Gastrocnemius medialis (tissue), 4 donors: Measurements from ENCODE around the gene TMEM154. TPM values are rescaled to one million over a fixed set of nuclear protein-coding genes. Genes with fewer than 3 reads are reported as not detected.

ENCODE experiments used
- ATAC-seq, 2 donors: fragments of 150-250 bp; one replicate each; pipeline ENCODE4 v1.9.1; 2016
- DNase-seq, 2 donors: peaks; one replicate each; pipeline ENCODE4 v3.0.0-alpha.2; 2019
- H3K27ac ChIP-seq, 4 donors: fragments of 200-600 bp; sonication (generic); 1 replicate in 1 of 4; 2 replicates in 3 of 4; pipeline ENCODE4 v1.5.1; 2016 to 2018; ENCODE audit warnings: mild to moderate bottlenecking in 2 of 4, moderate library complexity in 1 of 4
- H3K27me3 ChIP-seq, 3 donors: fragments of 200-600 bp; sonication (generic) in 2 of 3; 1 replicate in 1 of 3; 2 replicates in 2 of 3; pipeline versions ENCODE4 v1.5.1 to v1.6.0; 2016 to 2019; ENCODE audit warnings: mild to moderate bottlenecking in 1 of 3, moderate library complexity in 1 of 3
- H3K36me3 ChIP-seq, 2 donors: fragments of 200-600 bp; sonication (generic) in 1 of 2; one replicate each; pipeline ENCODE4 v1.5.1; 2017 to 2018
- H3K4me1 ChIP-seq, 2 donors: fragments of 200-600 bp; sonication (generic) in 1 of 2; one replicate each; pipeline ENCODE4 v1.5.1; 2016 to 2017; ENCODE audit warnings: mild to moderate bottlenecking in 2 of 2
- H3K4me3 ChIP-seq, 4 donors: fragments of 200-600 bp; sonication (generic) in 3 of 4; 1 replicate in 1 of 4; 2 replicates in 3 of 4; pipeline ENCODE4 v1.5.1; 2016 to 2019; ENCODE audit warnings: mild to moderate bottlenecking in 2 of 4
- H3K9me3 ChIP-seq, 3 donors: fragments of 200-600 bp; sonication (generic) in 2 of 3; 1 replicate in 1 of 3; 2 replicates in 2 of 3; pipeline ENCODE4 v1.5.1; 2016 to 2019
- POLR2A ChIP-seq, 2 donors: fragments of 450-650 bp; IDR thresholded peaks; one replicate each; pipeline ENCODE4 v1.6.1; 2017; ENCODE audit warnings: antibody characterized with exemption in 2 of 2, mild to moderate bottlenecking in 2 of 2, moderate library complexity in 2 of 2
- in situ Hi-C, 4 donors: fragments of 200-750 bp; cut with MboI; loops; one replicate each; pipeline versions ENCODE4 v1.15.0 to v1.8.0; 2017; ENCODE audit warnings: low sequenced_read_pairs in 4 of 4
- intact Hi-C: fragments of 100-400 bp; cut with DNase I; formaldehyde crosslinking; loops from one replicate; pipeline ENCODE4 v1.15.1; 2023; ENCODE audit warnings: low total_unique reads
- total RNA-seq, 4 donors: library from RNA; depleted of rRNA; stranded (reverse); fragments of >200 nt; gene quantifications; one replicate each; pipeline versions ENCODE4 v1.1.0 to v1.2.3, GENCODE V29; 2016
- TF ChIP-seq, protein P1 (sequence below), 5 experiments: fragments of 450-650 bp in 3 of 5; fragments of 200-600 bp in 2 of 5; sonication (generic) in 2 of 5; IDR thresholded peaks in 4 of 5; conservative IDR thresholded peaks in 1 of 5; 1 replicate in 4 of 5; 2 replicates in 1 of 5; pipeline ENCODE4 v1.5.1; 2016 to 2019; ENCODE audit warnings: antibody characterized with exemption in 5 of 5, mild to moderate bottlenecking in 3 of 5, moderate library complexity in 3 of 5

TMEM154 gene
- total RNA-seq, 4 donors from 2014 or later, result 0.15 to 2.0 (median 0.70) TPM

GRCh38 chr4:152578670-152579069 is 101.1 kb downstream of the TMEM154 start:
- DNase-seq (no peak), ATAC-seq (no peak)
- Histone ChIP-seq H3K27ac (no peak overlapping the region), H3K36me3 (no peaks in the 10 kb centered on the region), H3K4me1 (no peaks in the 10 kb centered on the region), H3K27me3 (no peaks in the 10 kb centered on the region), H3K9me3 (no peaks in the 10 kb centered on the region), H3K4me3 (no peak overlapping the region)
- no peak for TF ChIP-seq POLR2A (IDR thresholded peaks at IDR 0.05)
- TF ChIP-seq, protein P1, sequence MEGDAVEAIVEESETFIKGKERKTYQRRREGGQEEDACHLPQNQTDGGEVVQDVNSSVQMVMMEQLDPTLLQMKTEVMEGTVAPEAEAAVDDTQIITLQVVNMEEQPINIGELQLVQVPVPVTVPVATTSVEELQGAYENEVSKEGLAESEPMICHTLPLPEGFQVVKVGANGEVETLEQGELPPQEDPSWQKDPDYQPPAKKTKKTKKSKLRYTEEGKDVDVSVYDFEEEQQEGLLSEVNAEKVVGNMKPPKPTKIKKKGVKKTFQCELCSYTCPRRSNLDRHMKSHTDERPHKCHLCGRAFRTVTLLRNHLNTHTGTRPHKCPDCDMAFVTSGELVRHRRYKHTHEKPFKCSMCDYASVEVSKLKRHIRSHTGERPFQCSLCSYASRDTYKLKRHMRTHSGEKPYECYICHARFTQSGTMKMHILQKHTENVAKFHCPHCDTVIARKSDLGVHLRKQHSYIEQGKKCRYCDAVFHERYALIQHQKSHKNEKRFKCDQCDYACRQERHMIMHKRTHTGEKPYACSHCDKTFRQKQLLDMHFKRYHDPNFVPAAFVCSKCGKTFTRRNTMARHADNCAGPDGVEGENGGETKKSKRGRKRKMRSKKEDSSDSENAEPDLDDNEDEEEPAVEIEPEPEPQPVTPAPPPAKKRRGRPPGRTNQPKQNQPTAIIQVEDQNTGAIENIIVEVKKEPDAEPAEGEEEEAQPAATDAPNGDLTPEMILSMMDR (IDR thresholded peaks at IDR 0.05 in 4 of 5, conservative IDR thresholded peaks at IDR 0.05 in 1 of 5), result no peak
- intact Hi-C loops (no loop called here), in situ Hi-C loops (no loop called here)

DNA sequence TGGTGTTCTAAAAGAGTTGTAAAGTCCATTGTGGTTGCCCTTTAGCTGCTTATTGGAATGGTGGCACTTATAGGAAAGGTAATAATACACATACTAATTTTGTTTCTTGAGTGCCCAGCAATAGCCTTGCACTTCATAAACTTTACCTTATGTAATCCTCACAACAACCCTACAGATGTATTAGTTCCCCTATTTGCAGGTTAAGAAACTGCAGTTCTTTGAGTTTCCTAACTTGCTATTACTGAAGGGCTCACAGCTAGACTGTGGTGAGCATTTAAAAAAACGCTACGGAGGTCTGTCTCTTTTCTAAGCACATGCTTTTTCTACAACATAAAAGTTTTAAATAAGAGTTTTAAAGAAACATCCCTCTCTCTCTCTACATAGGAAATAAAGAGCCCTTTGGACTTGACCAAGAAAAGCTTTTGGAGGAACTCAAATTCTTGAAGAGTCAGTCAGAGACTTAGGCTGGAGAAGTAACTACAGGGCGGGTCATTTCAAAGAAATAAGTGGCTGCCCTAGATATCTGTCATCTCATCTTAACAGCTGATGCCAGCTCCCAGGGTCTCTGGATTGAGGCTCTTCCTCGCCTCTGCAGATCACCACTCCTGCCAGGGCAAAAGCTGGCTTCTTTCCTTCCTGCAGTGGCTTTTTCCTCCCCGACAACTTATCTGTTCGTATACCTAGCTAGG is 101.9 kb downstream of the TMEM154 start:
- Histone ChIP-seq H3K4me3 (no peak overlapping the region), H3K4me1 (no peaks in the 10 kb centered on the region), H3K27me3 (no peaks in the 10 kb centered on the region), H3K27ac (no peak overlapping the region), H3K36me3 (no peaks in the 10 kb centered on the region), H3K9me3 (no peaks in the 10 kb centered on the region)
- in situ Hi-C loops (no loop called here), intact Hi-C loops (no loop called here)
- ATAC-seq (no peak), DNase-seq (no peak)
- TF ChIP-seq, protein P1 (IDR thresholded peaks at IDR 0.05 in 4 of 5, conservative IDR thresholded peaks at IDR 0.05 in 1 of 5), result no peak
- no peak for TF ChIP-seq POLR2A (IDR thresholded peaks at IDR 0.05)

- Histone ChIP-seq H3K4me1 (no peaks in the 10 kb centered on the region), H3K4me3 (no peak overlapping the region), H3K27ac (no peak overlapping the region), H3K9me3 (no peaks in the 10 kb centered on the region), H3K27me3 (no peaks in the 10 kb centered on the region), H3K36me3 (no peaks in the 10 kb centered on the region)
- in situ Hi-C loops, result no loop called here
- TF ChIP-seq, protein P1 (IDR thresholded peaks at IDR 0.05 in 4 of 5, conservative IDR thresholded peaks at IDR 0.05 in 1 of 5), result no peak
- TF ChIP-seq POLR2A (IDR thresholded peaks at IDR 0.05), result no peak
- ATAC-seq (no peak), DNase-seq (no peak)
- intact Hi-C loops, result no loop called here
Observed at GRCh38 chr4:152575533-152575932, 104.3 kb downstream of the TMEM154 start.

GRCh38 chr4:152573861-152574260 is 105.9 kb downstream of the TMEM154 start:
- no peaks in the 10 kb centered on the region for H3K9me3 ChIP-seq
- in situ Hi-C loops, result no loop called here
- no peaks in the 10 kb centered on the region for H3K4me1 ChIP-seq
- DNase-seq (no peak), ATAC-seq (no peak)
- no peaks in the 10 kb centered on the region for H3K36me3 ChIP-seq
- no peak overlapping the region for H3K27ac ChIP-seq
- no peak overlapping the region for H3K4me3 ChIP-seq
- no peak for TF ChIP-seq POLR2A (IDR thresholded peaks at IDR 0.05)
- TF ChIP-seq, protein P1 (IDR thresholded peaks at IDR 0.05 in 4 of 5, conservative IDR thresholded peaks at IDR 0.05 in 1 of 5), result no peak
- intact Hi-C loops, result no loop called here
- no peaks in the 10 kb centered on the region for H3K27me3 ChIP-seq
